ENCODE data around the gene FBXL16. TPM values are rescaled to one million over a fixed set of nuclear protein-coding genes. Genes with fewer than 3 reads are reported as not detected.

FBXL16 gene
- total and polyA plus RNA-seq, 2 of the 13 experiments (the other 11 are each of a cell fraction or from before 2014, with no cell fraction given): 0.22 to 2.0 TPM

GRCh38 chr16:667780-668518, 37.7 kb downstream of the FBXL16 start, which contains the start of gene RHOT2 (continued):
- peak; percentile 98 for TF ChIP-seq FUBP1 (CRISPR knock-in tag; IDR thresholded peaks at IDR 0.05; ENCODE audit: borderline replicate concordance)
- peak; percentile 62 for TF ChIP-seq RXRB (CRISPR knock-in tag; IDR thresholded peaks at IDR 0.05; ENCODE audit: borderline replicate concordance)
- TF ChIP-seq CEBPG (CRISPR knock-in tag; IDR thresholded peaks at IDR 0.05): peak; percentile 60
- no peak for TF ChIP-seq NR2F6 (IDR thresholded peaks at IDR 0.05)
- TF ChIP-seq NR2F6 (CRISPR knock-in tag; IDR thresholded peaks at IDR 0.05): peak; percentile 39; the same call in 1 of the 2 replicates
- TF ChIP-seq SIN3B (IDR thresholded peaks at IDR 0.05; ENCODE audit: low read length): no peak
- TF ChIP-seq HHEX (CRISPR knock-in tag; IDR thresholded peaks at IDR 0.05): no peak
- TF ChIP-seq MAZ (IDR thresholded peaks at IDR 0.05; ENCODE audit: borderline replicate concordance, low read depth, low read length): peak; percentile 95
- TF ChIP-seq MAZ (CRISPR knock-in tag; IDR thresholded peaks at IDR 0.05; ENCODE audit: low read depth): peak; percentile 99
- TF ChIP-seq ZNF691 (CRISPR knock-in tag; IDR thresholded peaks at IDR 0.05; ENCODE audit: borderline replicate concordance, low read depth): peak; percentile 88; the same call in 1 of the 2 replicates
- TF ChIP-seq ZBTB21 (CRISPR knock-in tag; IDR thresholded peaks at IDR 0.05): no peak
- no peak; the same call in 1 of the 2 replicates for TF ChIP-seq SP5 (CRISPR knock-in tag; IDR thresholded peaks at IDR 0.05; ENCODE audit: borderline replicate concordance, low read depth)
- TF ChIP-seq SOX5 (CRISPR knock-in tag; IDR thresholded peaks at IDR 0.05; ENCODE audit: borderline replicate concordance): peak; percentile 48; the same call in 1 of the 2 replicates
- 0 out of 2 replicates have a peak, but pooled peaks have one; percentile 41 for TF ChIP-seq ZNF274 (CRISPR knock-in tag; IDR thresholded peaks at IDR 0.05)
- no peak; the same call in 1 of the 2 replicates for TF ChIP-seq NFKB2 (CRISPR knock-in tag; IDR thresholded peaks at IDR 0.05; ENCODE audit: borderline replicate concordance)
- peak; percentile 79 for TF ChIP-seq ELF3 (CRISPR knock-in tag; IDR thresholded peaks at IDR 0.05)
- no peak for TF ChIP-seq MLXIP (CRISPR knock-in tag; IDR thresholded peaks at IDR 0.05; ENCODE audit: borderline replicate concordance)
- peak; percentile 9; the same call in 1 of the 2 replicates for TF ChIP-seq ATF3 (CRISPR knock-in tag; IDR thresholded peaks at IDR 0.05)
- TF ChIP-seq ZHX1 (CRISPR knock-in tag; IDR thresholded peaks at IDR 0.05; ENCODE audit: low read depth): peak; percentile 89
- TF ChIP-seq DMAP1 (CRISPR knock-in tag; IDR thresholded peaks at IDR 0.05): peak; percentile 38; the same call in 1 of the 2 replicates
- peak; percentile 91 for TF ChIP-seq ZNF329 (CRISPR knock-in tag; IDR thresholded peaks at IDR 0.05; ENCODE audit: low read depth)
- TF ChIP-seq ZKSCAN8 (CRISPR knock-in tag; IDR thresholded peaks at IDR 0.05; ENCODE audit: borderline replicate concordance): 0 out of 2 replicates have a peak, but pooled peaks have one; percentile 54
